ENCODE measurements around the gene NPAT. TPM values are rescaled to one million over a fixed set of nuclear protein-coding genes. Genes with fewer than 3 reads are reported as not detected.

Gene NPAT
- total and polyA plus RNA-seq, 2 of the 13 experiments (the other 11 are each of a cell fraction or from before 2014, with no cell fraction given) = 4.4 to 11.2 TPM

DNA sequence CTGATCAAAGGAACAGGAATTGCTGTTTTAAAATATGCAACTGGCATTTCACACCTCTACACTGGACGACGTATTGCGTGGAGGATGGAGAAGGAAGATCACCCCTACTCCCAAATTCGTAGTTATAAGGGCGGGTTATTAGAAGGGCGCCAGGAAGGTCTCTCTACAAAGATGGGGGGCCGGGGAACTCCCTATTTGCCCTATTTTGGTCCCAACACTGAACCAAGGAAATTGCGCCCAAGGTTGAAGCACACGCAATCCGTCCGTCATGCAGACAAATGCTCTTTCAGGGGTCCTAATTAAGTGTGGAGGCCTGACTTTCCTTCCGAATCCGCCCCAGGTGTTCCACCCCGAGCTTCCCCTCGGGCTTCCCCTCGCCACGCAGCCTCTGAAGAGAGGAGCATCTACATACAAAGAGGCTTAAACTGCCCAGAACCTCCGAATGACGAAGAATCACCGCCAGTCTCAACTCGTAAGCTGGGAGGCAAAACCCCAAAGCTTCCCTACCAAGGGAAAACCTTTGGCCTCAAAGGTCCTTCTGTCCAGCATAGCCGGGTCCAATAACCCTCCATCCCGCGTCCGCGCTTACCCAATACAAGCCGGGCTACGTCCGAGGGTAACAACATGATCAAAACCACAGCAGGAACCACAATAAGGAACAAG lies 396 bp downstream of the NPAT start (continued):
- TF ChIP-seq HMG20A (CRISPR knock-in tag; IDR thresholded peaks at IDR 0.05; ENCODE audit: borderline replicate concordance) (no peak), MTA3 (CRISPR knock-in tag; IDR thresholded peaks at IDR 0.05) (no peak), FOXA1 (IDR thresholded peaks at IDR 0.05) (no peak), FOXA1 (CRISPR knock-in tag; IDR thresholded peaks at IDR 0.05) (peak; percentile 46; the same call in 1 of the 2 replicates), ZNF768 (CRISPR knock-in tag; IDR thresholded peaks at IDR 0.05) (0 out of 2 replicates have a peak, but pooled peaks have one; percentile 11), U2AF2 (IDR thresholded peaks at IDR 0.05; ENCODE audit: low read depth, low read length) (no peak), ZFAT (CRISPR knock-in tag; conservative IDR thresholded peaks at IDR 0.05) (no peak), ZNF30 (CRISPR knock-in tag; IDR thresholded peaks at IDR 0.05) (no peak), TMF1 (CRISPR knock-in tag; IDR thresholded peaks at IDR 0.05; ENCODE audit: low read depth) (no peak), ZNF615 (CRISPR knock-in tag; IDR thresholded peaks at IDR 0.05; ENCODE audit: borderline replicate concordance) (no peak), ZNF337 (CRISPR knock-in tag; IDR thresholded peaks at IDR 0.05; ENCODE audit: borderline replicate concordance, low read depth) (0 out of 2 replicates have a peak, but pooled peaks have one; percentile 21), NPAS2 (CRISPR knock-in tag; IDR thresholded peaks at IDR 0.05; ENCODE audit: borderline replicate concordance) (no peak), RARA (CRISPR knock-in tag; IDR thresholded peaks at IDR 0.05) (no peak; the same call in 1 of the 2 replicates)
- TF ChIP-seq, protein P1, sequence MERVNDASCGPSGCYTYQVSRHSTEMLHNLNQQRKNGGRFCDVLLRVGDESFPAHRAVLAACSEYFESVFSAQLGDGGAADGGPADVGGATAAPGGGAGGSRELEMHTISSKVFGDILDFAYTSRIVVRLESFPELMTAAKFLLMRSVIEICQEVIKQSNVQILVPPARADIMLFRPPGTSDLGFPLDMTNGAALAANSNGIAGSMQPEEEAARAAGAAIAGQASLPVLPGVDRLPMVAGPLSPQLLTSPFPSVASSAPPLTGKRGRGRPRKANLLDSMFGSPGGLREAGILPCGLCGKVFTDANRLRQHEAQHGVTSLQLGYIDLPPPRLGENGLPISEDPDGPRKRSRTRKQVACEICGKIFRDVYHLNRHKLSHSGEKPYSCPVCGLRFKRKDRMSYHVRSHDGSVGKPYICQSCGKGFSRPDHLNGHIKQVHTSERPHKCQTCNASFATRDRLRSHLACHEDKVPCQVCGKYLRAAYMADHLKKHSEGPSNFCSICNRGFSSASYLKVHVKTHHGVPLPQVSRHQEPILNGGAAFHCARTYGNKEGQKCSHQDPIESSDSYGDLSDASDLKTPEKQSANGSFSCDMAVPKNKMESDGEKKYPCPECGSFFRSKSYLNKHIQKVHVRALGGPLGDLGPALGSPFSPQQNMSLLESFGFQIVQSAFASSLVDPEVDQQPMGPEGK (CRISPR knock-in tag; IDR thresholded peaks at IDR 0.05) = no peak
- TF ChIP-seq, protein P2, sequence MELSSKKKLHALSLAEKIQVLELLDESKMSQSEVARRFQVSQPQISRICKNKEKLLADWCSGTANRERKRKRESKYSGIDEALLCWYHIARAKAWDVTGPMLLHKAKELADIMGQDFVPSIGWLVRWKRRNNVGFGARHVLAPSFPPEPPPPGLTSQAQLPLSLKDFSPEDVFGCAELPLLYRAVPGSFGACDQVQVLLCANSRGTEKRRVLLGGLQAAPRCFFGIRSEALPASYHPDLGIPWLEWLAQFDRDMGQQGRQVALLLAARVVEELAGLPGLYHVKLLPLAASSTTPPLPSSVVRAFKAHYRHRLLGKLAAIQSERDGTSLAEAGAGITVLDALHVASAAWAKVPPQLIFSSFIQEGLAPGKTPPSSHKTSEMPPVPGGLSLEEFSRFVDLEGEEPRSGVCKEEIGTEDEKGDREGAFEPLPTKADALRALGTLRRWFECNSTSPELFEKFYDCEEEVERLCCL (CRISPR knock-in tag; IDR thresholded peaks at IDR 0.05; ENCODE audit: borderline replicate concordance) = no peak

Data from HepG2 (cell line).